HCT116 (cell line): ENCODE results near the gene R3HDM1. TPM values are rescaled to one million over a fixed set of nuclear protein-coding genes. Genes with fewer than 3 reads are reported as not detected.

ENCODE experiments used
- ATAC-seq: fragments of 200-7000 bp; cut with Tn5 transposase; 2 replicates; pipeline ENCODE4 v1.9.1; 2020; ENCODE audit warnings: mild to moderate bottlenecking, moderate library complexity
- BruUV-seq: library from RNA; stranded (reverse); fragments of 400-500 nt; replicated peaks from 2 replicates; lab custom pipeline; 2021; lab: Mats Ljungman, UMichigan
- CTCF ChIA-PET: fragments of 300-600 bp; sonication (Branson Sonifier 250); formaldehyde crosslinking; loops from one replicate; lab custom pipeline; 2021; ENCODE audit warnings: antibody characterized with exemption; lab: Charles Lee
- POLR2A ChIA-PET: fragments of 300-600, 350-600 bp; sonication (Branson Sonifier 250); formaldehyde crosslinking; loops from one replicate; lab custom pipeline; 2021; ENCODE audit warnings: antibody characterized with exemption; lab: Charles Lee
- RAD21 ChIA-PET, 2 experiments: fragments of 300-600 bp; sonication (Branson Sonifier 250); formaldehyde crosslinking; loops; one replicate each; lab custom pipeline; 2023; ENCODE audit warnings: low total read pairs in 2 of 2; ENCODE audit not compliant: uncharacterized antibody in 2 of 2, unreplicated experiment in 2 of 2, low non-redundant PET in 1 of 2; lab: Charles Lee
- DNase-seq: peaks from one replicate; pipeline ENCODE4 v3.0.0-alpha.2; 2010; ENCODE audit warnings: low read depth, low spot score
- H2AFZ ChIP-seq: fragments of 200-600 bp; shearing (Covaris generic), sonication (generic); 2 replicates; pipeline ENCODE4 v1.6.1; 2017; ENCODE audit warnings: low read depth, mixed run types, mixed read lengths, antibody characterized with exemption, low read length; ENCODE audit not compliant: poor library complexity, severe bottlenecking
- H3K27ac ChIP-seq: 2 replicates; pipeline ENCODE4 v1.5.1; 2012; ENCODE audit warnings: low read depth, low read length
- H3K27me3 ChIP-seq: fragments of 200-600 bp; sonication (generic); 2 replicates; pipeline ENCODE4 v1.6.1; 2016; ENCODE audit warnings: mixed run types, low read length, mixed read lengths; ENCODE audit not compliant: insufficient read depth
- H3K36me3 ChIP-seq, 2 experiments: fragments of 200-500 bp in 1 of 2; fragments of 200-600 bp in 1 of 2; sonication (Bioruptor generic) in 1 of 2; sonication (generic) in 1 of 2; 2 replicates each; pipeline versions ENCODE4 v1.5.1 to v1.6.1; 2014 to 2016; ENCODE audit warnings: low read length in 2 of 2, inconsistent platforms in 1 of 2, mixed read lengths in 1 of 2, mixed run types in 1 of 2; ENCODE audit not compliant: insufficient read depth in 2 of 2, control insufficient read depth in 1 of 2
- H3K4me1 ChIP-seq, 2 experiments: fragments of 200-600 bp in 1 of 2; sonication (generic) in 1 of 2; 2 replicates each; pipeline versions ENCODE4 v1.5.1 to v1.6.1; 2012 to 2017; ENCODE audit warnings: low read length in 2 of 2, inconsistent platforms in 1 of 2, mild to moderate bottlenecking in 1 of 2, mixed read lengths in 1 of 2, mixed run types in 1 of 2, moderate library complexity in 1 of 2; ENCODE audit not compliant: insufficient read depth in 2 of 2, control insufficient read depth in 1 of 2
- H3K4me2 ChIP-seq: fragments of 200-600 bp; sonication (generic); 2 replicates; pipeline ENCODE4 v1.6.1; 2017; ENCODE audit warnings: mixed run types, low read length, mixed read lengths
- H3K4me3 ChIP-seq, 2 experiments: fragments of 200-600 bp in 1 of 2; sonication (generic) in 1 of 2; replicated peaks in 1 of 2; 2 replicates each; pipeline ENCODE4 v1.5.1; 2011 to 2016; ENCODE audit warnings: low read length in 2 of 2, control low read depth in 1 of 2, low read depth in 1 of 2, mild to moderate bottlenecking in 1 of 2, mixed read lengths in 1 of 2, mixed run types in 1 of 2
- H3K79me2 ChIP-seq: fragments of 200-600 bp; sonication (generic); 2 replicates; pipeline ENCODE4 v1.6.1; 2017; ENCODE audit warnings: mild to moderate bottlenecking, mixed run types, low read length, moderate library complexity, mixed read lengths; ENCODE audit not compliant: insufficient read depth
- H3K9ac ChIP-seq: fragments of 200-600 bp; sonication (generic); 2 replicates; pipeline ENCODE4 v1.6.1; 2016; ENCODE audit warnings: low read length, mixed read lengths
- H3K9me2 ChIP-seq: fragments of 200-600 bp; sonication (generic), shearing (Covaris generic); 2 replicates; pipeline ENCODE4 v1.6.1; 2017; ENCODE audit warnings: mixed run types, mild to moderate bottlenecking, moderate library complexity; ENCODE audit not compliant: insufficient read depth
- H3K9me3 ChIP-seq, 2 experiments: fragments of 200-500 bp in 1 of 2; fragments of 200-600 bp in 1 of 2; sonication (Bioruptor generic) in 1 of 2; sonication (generic) in 1 of 2; 2 replicates each; pipeline ENCODE4 v1.6.1; 2014 to 2017; ENCODE audit warnings: low read length in 2 of 2, mixed read lengths in 2 of 2, inconsistent platforms in 1 of 2, low read depth in 1 of 2, mild to moderate bottlenecking in 1 of 2, mixed run types in 1 of 2, moderate library complexity in 1 of 2; ENCODE audit not compliant: control insufficient read depth in 1 of 2, insufficient read depth in 1 of 2
- H4K20me1 ChIP-seq: fragments of 200-600 bp; sonication (generic), shearing (Covaris generic); 2 replicates; pipeline ENCODE4 v1.6.1; 2017; ENCODE audit warnings: mixed run types, mild to moderate bottlenecking, moderate library complexity; ENCODE audit not compliant: insufficient read depth
- CTCF ChIP-seq, 3 experiments: fragments of 200-600 bp in 1 of 3; sonication (generic) in 1 of 3; IDR thresholded peaks in 2 of 3; conservative IDR thresholded peaks in 1 of 3; 2 replicates each; pipeline ENCODE4 v1.5.1; 2012 to 2017; ENCODE audit warnings: low read depth in 2 of 3, low read length in 2 of 3, antibody characterized with exemption in 1 of 3, borderline replicate concordance in 1 of 3, control low read depth in 1 of 3, mild to moderate bottlenecking in 1 of 3, mixed read lengths in 1 of 3, mixed run types in 1 of 3, moderate library complexity in 1 of 3; ENCODE audit not compliant: insufficient read depth in 1 of 3
- EGR1 ChIP-seq: IDR thresholded peaks from 2 replicates; pipeline ENCODE4 v1.6.1; 2012; ENCODE audit warnings: low read depth
- ELF1 ChIP-seq: IDR thresholded peaks from 2 replicates; pipeline ENCODE4 v1.6.1; 2012; ENCODE audit warnings: low read depth, borderline replicate concordance
- EZH2phosphoT487 ChIP-seq: fragments of 200-600 bp; IDR thresholded peaks from 2 replicates; pipeline ENCODE4 v1.6.1; 2018; ENCODE audit warnings: antibody characterized with exemption, borderline replicate concordance
- MAX ChIP-seq: IDR thresholded peaks from 2 replicates; pipeline ENCODE4 v1.6.1; 2012
- RAD21 ChIP-seq: IDR thresholded peaks from 2 replicates; pipeline ENCODE4 v1.6.1; 2012; ENCODE audit warnings: low read depth, mild to moderate bottlenecking
- SP1 ChIP-seq: IDR thresholded peaks from 2 replicates; pipeline ENCODE4 v1.6.1; 2012; ENCODE audit warnings: low read depth
- TCF7L2 ChIP-seq: IDR thresholded peaks from 2 replicates; pipeline ENCODE4 v1.7.0; 2011; ENCODE audit warnings: borderline replicate concordance, inconsistent platforms; ENCODE audit not compliant: insufficient read depth, insufficient read length; ENCODE audit errors: extremely low read depth
- intact Hi-C: fragments of 100-400 bp; cut with micrococcal nuclease; formaldehyde crosslinking; loops from 2 replicates; pipeline ENCODE4 v1.10.0; 2022
- total RNA-seq: library from RNA; stranded (reverse); gene quantifications from one replicate; pipeline ENCODE4 v1.2.1, GENCODE V29; 2021; ENCODE audit not compliant: unreplicated experiment
- TF ChIP-seq, protein P1 (sequence below): IDR thresholded peaks from 2 replicates; pipeline ENCODE4 v1.6.1; 2012

The R3HDM1 gene
- total RNA-seq, 1 experiment from 2014 or later = 43.1 TPM

GRCh38 chr2:135590619-135591260 is 59.5 kb downstream of the R3HDM1 start:
- ChIA-PET POLR2A (no interaction called here), CTCF (no interaction called here), RAD21 (no interaction called here)
- Histone ChIP-seq H2AFZ (no peak overlapping the region), H3K4me2 (no peak overlapping the region), H3K4me1 (no peaks in the 10 kb centered on the region), H3K4me3 (no peak overlapping the region), H3K9ac (no peak overlapping the region), H3K27me3 (no peaks in the 10 kb centered on the region), H3K27ac (no peak overlapping the region), H3K9me2 (no peaks in the 10 kb centered on the region), H3K79me2 (peaks cover 13% of the 10 kb centered on the region), H3K36me3 (no peaks in the 10 kb centered on the region), H3K9me3 (no peaks in the 10 kb centered on the region; a peak in 1 of 4 replicates), H4K20me1 (no peaks in the 10 kb centered on the region)
- ATAC-seq = no peak
- no TSS peak for BruUV-seq
- intact Hi-C loops = no loop called here
- DNase-seq = no peak
- TF ChIP-seq SP1 (no peak), ELF1 (no peak), RAD21 (no peak), EGR1 (no peak)

DNA sequence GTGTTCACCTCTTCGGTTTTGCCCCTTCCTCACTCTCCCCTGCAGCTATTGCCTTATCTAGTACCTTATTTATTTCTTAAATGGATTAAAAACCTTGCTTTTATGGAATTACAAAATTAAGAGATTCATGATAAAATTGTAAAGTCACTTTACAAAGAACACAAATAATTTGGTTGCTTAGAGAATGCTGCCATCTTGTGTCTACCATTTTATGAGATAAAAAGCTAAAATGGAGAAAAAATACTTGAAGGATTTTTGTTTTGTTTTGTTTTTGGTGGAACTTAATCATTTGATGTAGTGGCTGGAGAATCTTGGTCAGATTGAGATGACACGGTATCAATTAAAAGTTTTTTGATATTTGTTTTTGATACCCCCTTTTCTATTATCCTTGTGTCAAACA is 69.6 kb downstream of the R3HDM1 start:
- ATAC-seq (no peak), DNase-seq (no peak)
- no peak overlapping the region for H3K4me2 ChIP-seq
- TF ChIP-seq, protein P1, sequence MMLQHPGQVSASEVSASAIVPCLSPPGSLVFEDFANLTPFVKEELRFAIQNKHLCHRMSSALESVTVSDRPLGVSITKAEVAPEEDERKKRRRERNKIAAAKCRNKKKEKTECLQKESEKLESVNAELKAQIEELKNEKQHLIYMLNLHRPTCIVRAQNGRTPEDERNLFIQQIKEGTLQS = no peak
- TF ChIP-seq TCF7L2 (no peak), EZH2phosphoT487 (no peak), RAD21 (peak; percentile 57), CTCF (IDR thresholded peaks at IDR 0.05 in 2 of 3, conservative IDR thresholded peaks at IDR 0.05 in 1 of 3; ENCODE audit: borderline replicate concordance in 1 of 3, insufficient read depth in 1 of 3, low read depth in 2 of 3, low read length in 2 of 3) (peak in 1 of 3 experiments; percentile 33; a peak in 1 of 6 replicates), MAX (no peak)
- no peak overlapping the region for H3K27ac ChIP-seq
- H3K79me2 ChIP-seq = peaks cover 9% of the 10 kb centered on the region; the same call in 1 of the 2 replicates
- no peaks in the 10 kb centered on the region for H3K9me2 ChIP-seq
- no peaks in the 10 kb centered on the region for H3K9me3 ChIP-seq
- RAD21 ChIA-PET = interaction anchor here in 1 of 2 experiments (0.6 kb wide), 1 partner anchor 108 kb away, joined by 4 read pairs; no protein-coding TSS in a partner anchor
- H3K36me3 ChIP-seq = peaks cover 5 to 6% of the 10 kb centered on the region in 2 experiments; a peak in 1 of 4 replicates
- POLR2A ChIA-PET = no interaction called here
- CTCF ChIA-PET = interaction anchor here (0.6 to 2.5 kb wide), 6 partner anchors 15 to 612 kb away, joined by 3 to 10 read pairs (median 6); no protein-coding TSS in a partner anchor
- H3K4me3 ChIP-seq = no peak overlapping the region
- no peaks in the 10 kb centered on the region for H3K27me3 ChIP-seq
- no peak overlapping the region for H3K9ac ChIP-seq
- H4K20me1 ChIP-seq = no peaks in the 10 kb centered on the region
- no peaks in the 10 kb centered on the region for H3K4me1 ChIP-seq
- no TSS peak for BruUV-seq
- no peak overlapping the region for H2AFZ ChIP-seq
- intact Hi-C loops = loop anchor here (5.0 kb wide), 1 partner anchor 599 kb away; no protein-coding TSS in a partner anchor
